HG02870 (cell line): Measurements from ENCODE around the gene RASA3.
"Not testable (repeated sequence)": the region's sequence is repeated elsewhere in the genome, so short reads cannot be mapped to it uniquely, and the experiment has no call there.

Source experiments
- ATAC-seq: cut with Tn5 transposase; IDR thresholded peaks from one replicate; pipeline ENCODE4 v1.9.1; 2021; ENCODE audit warnings: mild to moderate bottlenecking, moderate library complexity; ENCODE audit not compliant: unreplicated experiment

The RASA3 gene

GRCh38 chr13:113996081-113996911, 136.1 kb downstream of the RASA3 start:
- ATAC-seq = no peak

- no peak for ATAC-seq
These were observed 137.3 kb downstream of the RASA3 start for GRCh38 chr13:113995051-113995601.

GRCh38 chr13:113992276-113993005, 140.0 kb downstream of the RASA3 start:
- no peak for ATAC-seq

- ATAC-seq = no peak
These were observed 140.7 kb downstream of the RASA3 start for GRCh38 chr13:113991676-113992179.

- no peak for ATAC-seq
These were observed 141.2 kb downstream of the RASA3 start for GRCh38 chr13:113991191-113991669.

GRCh38 chr13:113990321-113990837, 142.0 kb downstream of the RASA3 start:
- no peak for ATAC-seq

- ATAC-seq = no peak
These were observed 142.7 kb downstream of the RASA3 start for GRCh38 chr13:113989585-113990300.

GRCh38 chr13:113988859-113989258, 143.6 kb downstream of the RASA3 start:
- ATAC-seq = not testable (repeated sequence)

GRCh38 chr13:113982296-113982661, 150.1 kb downstream of the RASA3 start:
- ATAC-seq = no peak

GRCh38 chr13:113981611-113982295, 150.7 kb downstream of the RASA3 start:
- ATAC-seq = no peak

- ATAC-seq = no peak
These were observed 151.2 kb downstream of the RASA3 start for GRCh38 chr13:113981194-113981605.

GRCh38 chr13:113980489-113981064, 151.8 kb downstream of the RASA3 start:
- ATAC-seq = no peak

GRCh38 chr13:113979791-113980471, 152.5 kb downstream of the RASA3 start:
- ATAC-seq = no peak

- ATAC-seq = no peak
These were observed 153.5 kb downstream of the RASA3 start for GRCh38 chr13:113978741-113979481.

GRCh38 chr13:113977976-113978375, 154.4 kb downstream of the RASA3 start:
- no peak for ATAC-seq

GRCh38 chr13:113976711-113977684, 155.4 kb downstream of the RASA3 start:
- no peak for ATAC-seq

- no peak for ATAC-seq
These were observed 157.0 kb downstream of the RASA3 start for GRCh38 chr13:113975416-113975815.
